HepG2 (cell line): ENCODE measurements around the gene RRAD. TPM values are rescaled to one million over a fixed set of nuclear protein-coding genes. Genes with fewer than 3 reads are reported as not detected.

Experiments
- ATAC-seq: fragments of 200-7000 bp; cut with Tn5 transposase; 3 replicates; pipeline ENCODE4 v1.9.1; 2020; ENCODE audit warnings: mild to moderate bottlenecking, moderate library complexity
- BruUV-seq: library from RNA; stranded (reverse); fragments of 400-500 nt; replicated peaks from 2 replicates; lab custom pipeline; 2021; lab: Mats Ljungman, UMichigan
- CTCF ChIA-PET: fragments of 300-600 bp; formaldehyde crosslinking; extraction: SDS; loops from one replicate; lab custom pipeline; 2021; ENCODE audit warnings: low total read pairs, inconsistent platforms, low intra/inter-chr PET ratio; lab: Yijun Ruan, JAX
- POLR2A ChIA-PET: fragments of 350-600 bp; sonication (Branson Sonifier 250); formaldehyde crosslinking; loops from one replicate; lab custom pipeline; 2020; ENCODE audit warnings: antibody characterized with exemption, inconsistent platforms; lab: Yijun Ruan, JAX
- DNase-seq: peaks from one replicate; pipeline ENCODE4 v3.0.0-alpha.2; 2015; ENCODE audit warnings: low spot score
- FAIRE-seq: peaks from 3 replicates; lab custom pipeline; 2011; peaks lifted over from hg19 to GRCh38; lab: Jason Lieb, UNC
- H2AFZ ChIP-seq: one replicate; pipeline ENCODE4 v1.6.1; 2011; ENCODE audit warnings: low read length, inconsistent platforms
- H3K27ac ChIP-seq: fragments of 300-600 bp; 3 replicates; pipeline ENCODE4 v1.8.0; 2011; ENCODE audit warnings: mixed run types, mild to moderate bottlenecking, mixed read lengths, low read length, inconsistent platforms; ENCODE audit not compliant: insufficient read depth; ENCODE audit errors: extremely low read length
- H3K27me3 ChIP-seq, 2 experiments: fragments of 200-600 bp in 1 of 2; 2 replicates in 1 of 2; 3 replicates in 1 of 2; pipeline versions ENCODE4 v1.6.0 to v1.8.0; 2011; ENCODE audit warnings: low read length in 2 of 2, mild to moderate bottlenecking in 2 of 2, moderate library complexity in 2 of 2, inconsistent platforms in 1 of 2; ENCODE audit not compliant: insufficient read depth in 2 of 2, control insufficient read depth in 1 of 2
- H3K36me3 ChIP-seq, 2 experiments: fragments of 200-600 bp in 1 of 2; replicated peaks in 1 of 2; 2 replicates in 1 of 2; 3 replicates in 1 of 2; pipeline versions ENCODE4 v1.5.1 to v1.8.0; 2011; ENCODE audit warnings: low read length in 2 of 2, inconsistent platforms in 1 of 2; ENCODE audit not compliant: insufficient read depth in 2 of 2, control insufficient read depth in 1 of 2
- H3K4me1 ChIP-seq: 2 replicates; pipeline ENCODE4 v1.5.1; 2012; ENCODE audit warnings: low read length, inconsistent platforms; ENCODE audit not compliant: insufficient read depth
- H3K4me2 ChIP-seq: 2 replicates; pipeline ENCODE4 v1.6.0; 2011; ENCODE audit warnings: low read depth, low read length, inconsistent platforms
- H3K4me3 ChIP-seq, 3 experiments: fragments of 200-600 bp in 1 of 3; sonication (generic), shearing (Covaris generic) in 1 of 3; replicated peaks in 1 of 3; 2 replicates each; pipeline ENCODE4 v1.5.1; 2011 to 2016; ENCODE audit warnings: low read length in 3 of 3, inconsistent platforms in 2 of 3, low read depth in 2 of 3, mild to moderate bottlenecking in 2 of 3, control low read depth in 1 of 3, mixed read lengths in 1 of 3; ENCODE audit not compliant: insufficient read depth in 1 of 3
- H3K79me2 ChIP-seq: one replicate; pipeline ENCODE4 v1.6.1; 2011; ENCODE audit warnings: low read length, inconsistent platforms; ENCODE audit not compliant: insufficient read depth
- H3K9ac ChIP-seq: 2 replicates; pipeline ENCODE4 v1.6.0; 2011; ENCODE audit warnings: mild to moderate bottlenecking, low read depth, low read length, inconsistent platforms; ENCODE audit not compliant: insufficient read depth
- H3K9me3 ChIP-seq: 2 replicates; pipeline ENCODE4 v1.5.1; 2012; ENCODE audit warnings: mild to moderate bottlenecking, low read length
- H4K20me1 ChIP-seq: 2 replicates; pipeline ENCODE4 v1.6.0; 2011; ENCODE audit warnings: inconsistent platforms, mild to moderate bottlenecking, low read length, moderate library complexity; ENCODE audit not compliant: insufficient read depth
- AGO2 ChIP-seq: fragments of 200-400 bp; formaldehyde crosslinking; optimal IDR thresholded peaks from 2 replicates; pipeline ENCODE3; 2017; ENCODE audit warnings: mild to moderate bottlenecking, low read depth, low read length, moderate library complexity
- DNMT1 ChIP-seq: sonication (generic); formaldehyde crosslinking; IDR thresholded peaks from 2 replicates; pipeline ENCODE4 v1.5.1; 2020; ENCODE audit warnings: mild to moderate bottlenecking, missing genetic modification reagents
- KDM3A ChIP-seq: IDR thresholded peaks from 2 replicates; pipeline ENCODE4 v1.6.1; 2018; ENCODE audit warnings: low read depth, missing compliant biosample characterization
- PLRG1 ChIP-seq: fragments of 450-650 bp; conservative IDR thresholded peaks from 2 replicates; pipeline ENCODE4 v1.6.1; 2016
- RBFOX2 ChIP-seq: fragments of 200-400 bp; formaldehyde crosslinking; IDR thresholded peaks from 2 replicates; pipeline ENCODE4 v1.6.1; 2017; ENCODE audit warnings: low read depth, mild to moderate bottlenecking, low read length
- SRY ChIP-seq: sonication (generic); formaldehyde crosslinking; IDR thresholded peaks from 2 replicates; pipeline ENCODE4 v1.8.0; 2022; ENCODE audit warnings: mild to moderate bottlenecking, missing genetic modification reagents
- ZFP1 ChIP-seq: IDR thresholded peaks from 2 replicates; pipeline ENCODE4 v1.6.1; 2016
- ZNF484 ChIP-seq: sonication (generic); formaldehyde crosslinking; IDR thresholded peaks from 2 replicates; pipeline ENCODE4 v1.5.1; 2020; ENCODE audit warnings: mild to moderate bottlenecking, low read depth, missing genetic modification reagents, borderline replicate concordance
- ZNF660 ChIP-seq: sonication (generic); formaldehyde crosslinking; IDR thresholded peaks from 2 replicates; pipeline ENCODE4 v1.5.1; 2020; ENCODE audit warnings: mild to moderate bottlenecking, low read depth, missing genetic modification reagents, borderline replicate concordance
- ZNF7 ChIP-seq: IDR thresholded peaks from 2 replicates; pipeline ENCODE4 v1.6.1; 2016; ENCODE audit warnings: missing biosample characterization, missing genetic modification reagents
- WGBS: methylation state at CpG from one replicate; pipeline ENCODE4 v1.1.6; 2017; ENCODE audit warnings: low lambda C conversion rate; 5-methylcytosine and 5-hydroxymethylcytosine counted together
- in situ Hi-C: cut with HindIII; loops from 2 replicates; pipeline ENCODE4 v1.10.0; 2017; ENCODE audit warnings: low pct_unique_long_range_greater_than_20kb; ENCODE audit not compliant: extremely low pct_ligation_motif_present
- intact Hi-C: fragments of 100-400 bp; cut with micrococcal nuclease; formaldehyde crosslinking; loops from one replicate; pipeline ENCODE4 v1.10.0; 2022; ENCODE audit not compliant: unreplicated experiment
- polyA plus RNA-seq, 8 experiments: library from polyadenylated mRNA; depleted of rRNA in 3 of 8; stranded (reverse) in 7 of 8; unstranded in 1 of 8; fragments of >200 nt; fragmentation: Illumina TruSeq in 4 of 8; extraction: Trizol in 4 of 8; gene quantifications; 2 replicates each; pipeline versions ENCODE4 v1.2.1 to v1.2.3, GENCODE V29; 2011 to 2016; ENCODE audit warnings: low read depth in 4 of 8, missing spikeins in 1 of 8, mixed read lengths in 1 of 8; ENCODE audit not compliant: insufficient read depth in 1 of 8
- total RNA-seq, 5 experiments: library from RNA; depleted of rRNA; stranded (reverse); fragments of >200 nt; fragmentation: Illumina TruSeq; extraction: Trizol; gene quantifications; 2 replicates each; pipeline ENCODE4 v1.2.3, GENCODE V29; 2016; ENCODE audit warnings: low read depth in 1 of 5
- TF ChIP-seq, protein P1 (sequence below): sonication (generic); formaldehyde crosslinking; IDR thresholded peaks from 2 replicates; pipeline ENCODE4 v1.4.0; 2020; ENCODE audit warnings: missing genetic modification reagents
- TF ChIP-seq, protein P2 (sequence below): sonication (generic); formaldehyde crosslinking; IDR thresholded peaks from 2 replicates; pipeline ENCODE4 v1.8.0; 2022; ENCODE audit warnings: missing genetic modification reagents, mild to moderate bottlenecking, inconsistent platforms, borderline replicate concordance

Gene RRAD
- total and polyA plus RNA-seq, 2 of the 13 experiments (the other 11 are each of a cell fraction or from before 2014, with no cell fraction given) = 0.80 to 1.1 TPM

DNA sequence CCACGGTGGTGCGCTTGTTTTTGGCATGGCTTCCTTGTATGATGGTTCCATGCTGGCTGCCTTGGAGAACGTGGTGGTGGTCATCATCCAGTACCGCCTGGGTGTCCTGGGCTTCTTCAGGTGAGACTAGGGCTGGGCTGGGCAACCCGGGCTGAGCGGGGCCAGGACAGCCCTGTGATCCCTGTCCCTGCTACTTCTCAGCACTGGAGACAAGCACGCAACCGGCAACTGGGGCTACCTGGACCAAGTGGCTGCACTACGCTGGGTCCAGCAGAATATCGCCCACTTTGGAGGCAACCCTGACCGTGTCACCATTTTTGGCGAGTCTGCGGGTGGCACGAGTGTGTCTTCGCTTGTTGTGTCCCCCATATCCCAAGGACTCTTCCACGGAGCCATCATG lies 14.9 kb upstream of the RRAD start:
- peaks cover 31% of the 10 kb centered on the region for H3K4me1 ChIP-seq
- H3K27me3 ChIP-seq = no peaks in the 10 kb centered on the region
- H4K20me1 ChIP-seq = no peaks in the 10 kb centered on the region; the same call in 1 of the 2 replicates
- no TSS peak for BruUV-seq
- no peaks in the 10 kb centered on the region for H3K9me3 ChIP-seq
- no peak overlapping the region for H3K4me2 ChIP-seq
- ChIA-PET CTCF (no interaction called here), POLR2A (no interaction called here)
- DNase-seq (no peak), FAIRE-seq (no peak), ATAC-seq (no peak)
- TF ChIP-seq ZFP1 (CRISPR knock-in tag) (no peak), SRY (no peak), RBFOX2 (peak; percentile 52; the same call in 1 of the 2 replicates), KDM3A (CRISPR knock-in tag) (no peak), ZNF7 (CRISPR knock-in tag) (no peak), DNMT1 (CRISPR knock-in tag) (no peak), ZNF484 (no peak), AGO2 (peak; percentile 70), ZNF660 (CRISPR knock-in tag) (no peak), PLRG1 (no peak)
- TF ChIP-seq, protein P1, sequence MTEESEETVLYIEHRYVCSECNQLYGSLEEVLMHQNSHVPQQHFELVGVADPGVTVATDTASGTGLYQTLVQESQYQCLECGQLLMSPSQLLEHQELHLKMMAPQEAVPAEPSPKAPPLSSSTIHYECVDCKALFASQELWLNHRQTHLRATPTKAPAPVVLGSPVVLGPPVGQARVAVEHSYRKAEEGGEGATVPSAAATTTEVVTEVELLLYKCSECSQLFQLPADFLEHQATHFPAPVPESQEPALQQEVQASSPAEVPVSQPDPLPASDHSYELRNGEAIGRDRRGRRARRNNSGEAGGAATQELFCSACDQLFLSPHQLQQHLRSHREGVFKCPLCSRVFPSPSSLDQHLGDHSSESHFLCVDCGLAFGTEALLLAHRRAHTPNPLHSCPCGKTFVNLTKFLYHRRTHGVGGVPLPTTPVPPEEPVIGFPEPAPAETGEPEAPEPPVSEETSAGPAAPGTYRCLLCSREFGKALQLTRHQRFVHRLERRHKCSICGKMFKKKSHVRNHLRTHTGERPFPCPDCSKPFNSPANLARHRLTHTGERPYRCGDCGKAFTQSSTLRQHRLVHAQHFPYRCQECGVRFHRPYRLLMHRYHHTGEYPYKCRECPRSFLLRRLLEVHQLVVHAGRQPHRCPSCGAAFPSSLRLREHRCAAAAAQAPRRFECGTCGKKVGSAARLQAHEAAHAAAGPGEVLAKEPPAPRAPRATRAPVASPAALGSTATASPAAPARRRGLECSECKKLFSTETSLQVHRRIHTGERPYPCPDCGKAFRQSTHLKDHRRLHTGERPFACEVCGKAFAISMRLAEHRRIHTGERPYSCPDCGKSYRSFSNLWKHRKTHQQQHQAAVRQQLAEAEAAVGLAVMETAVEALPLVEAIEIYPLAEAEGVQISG (CRISPR knock-in tag) = 0 out of 2 replicates have a peak, but pooled peaks have one; percentile 14
- TF ChIP-seq, protein P2, sequence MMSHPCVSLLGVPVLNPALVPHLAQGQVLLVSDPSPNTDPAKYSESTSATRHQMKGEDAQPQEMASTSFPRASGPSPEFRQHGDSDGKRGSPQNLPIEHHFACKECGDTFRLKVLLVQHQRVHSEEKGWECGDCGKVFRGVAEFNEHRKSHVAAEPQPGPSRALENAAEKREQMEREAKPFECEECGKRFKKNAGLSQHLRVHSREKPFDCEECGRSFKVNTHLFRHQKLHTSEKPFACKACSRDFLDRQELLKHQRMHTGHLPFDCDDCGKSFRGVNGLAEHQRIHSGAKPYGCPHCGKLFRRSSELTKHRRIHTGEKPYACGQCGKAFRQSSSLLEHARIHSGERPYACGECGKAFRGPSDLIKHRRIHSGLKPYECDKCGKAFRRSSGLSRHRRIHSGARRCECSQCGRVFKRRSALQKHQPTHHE = no peak
- H2AFZ ChIP-seq = no peak overlapping the region
- no peak overlapping the region for H3K27ac ChIP-seq
- peaks cover 16% of the 10 kb centered on the region for H3K79me2 ChIP-seq
- intact Hi-C loops = no loop called here
- WGBS = 98% methylated on average over 7 of the region's 16 CpGs
- H3K4me3 ChIP-seq = no peak overlapping the region
- in situ Hi-C loops = no loop called here
- peaks cover 32 to 60% of the 10 kb centered on the region in 2 experiments for H3K36me3 ChIP-seq
- H3K9ac ChIP-seq = no peak overlapping the region
